Lower lobe of right lung (tissue), 2 donors: ENCODE measurements around the gene JPH3. TPM values are rescaled to one million over a fixed set of nuclear protein-coding genes. Genes with fewer than 3 reads are reported as not detected.
A peak's percentile ranks its signal among the peaks of the same experiment; 100 is the strongest.
"Not testable (repeated sequence)": the region's sequence is repeated elsewhere in the genome, so short reads cannot be mapped to it uniquely, and the experiment has no call there.

Source experiments
- ATAC-seq, 2 donors: fragments of 200-7000 bp; cut with Tn5 transposase; one replicate each; pipeline ENCODE4 v1.9.1; 2020 to 2022; ENCODE audit warnings: mild to moderate bottlenecking in 2 of 2, moderate library complexity in 2 of 2
- DNase-seq: peaks from one replicate; pipeline ENCODE4 v3.0.0-alpha.2; 2020
- H3K27ac ChIP-seq: fragments of 200-600 bp; one replicate; pipeline ENCODE4 v1.8.0; 2022
- H3K27me3 ChIP-seq: fragments of 200-600 bp; one replicate; pipeline ENCODE4 v1.8.0; 2022; ENCODE audit warnings: low read depth
- H3K36me3 ChIP-seq: fragments of 200-600 bp; one replicate; pipeline ENCODE4 v1.8.0; 2022; ENCODE audit warnings: mild to moderate bottlenecking
- H3K4me1 ChIP-seq: fragments of 200-600 bp; one replicate; pipeline ENCODE4 v1.8.0; 2022
- H3K4me3 ChIP-seq: fragments of 200-600 bp; one replicate; pipeline ENCODE4 v1.8.0; 2022; ENCODE audit warnings: mild to moderate bottlenecking
- H3K9me3 ChIP-seq: fragments of 200-600 bp; one replicate; pipeline ENCODE4 v1.8.0; 2022
- intact Hi-C: fragments of 100-400 bp; cut with DNase I; formaldehyde crosslinking; loops from one replicate; pipeline ENCODE4 v1.11.0; 2022
- total RNA-seq: library from RNA; stranded (reverse); fragmentation: NEBNext Ultra II Directional; extraction: Animal tissue kit (Norgen Biotek cat#: 25700); gene quantifications from one replicate; pipeline ENCODE4 v1.2.1, GENCODE V29; 2021
- TF ChIP-seq, protein P1 (sequence below): fragments of 200-600 bp; IDR thresholded peaks from one replicate; pipeline ENCODE4 v1.8.0; 2022; ENCODE audit warnings: antibody characterized with exemption, mild to moderate bottlenecking
- donor health status: DM: no; HTN: yes; CAD: no; lungs with severe emphysema.

The JPH3 gene
- total RNA-seq, 1 donor from 2014 or later = 0.12 TPM

DNA sequence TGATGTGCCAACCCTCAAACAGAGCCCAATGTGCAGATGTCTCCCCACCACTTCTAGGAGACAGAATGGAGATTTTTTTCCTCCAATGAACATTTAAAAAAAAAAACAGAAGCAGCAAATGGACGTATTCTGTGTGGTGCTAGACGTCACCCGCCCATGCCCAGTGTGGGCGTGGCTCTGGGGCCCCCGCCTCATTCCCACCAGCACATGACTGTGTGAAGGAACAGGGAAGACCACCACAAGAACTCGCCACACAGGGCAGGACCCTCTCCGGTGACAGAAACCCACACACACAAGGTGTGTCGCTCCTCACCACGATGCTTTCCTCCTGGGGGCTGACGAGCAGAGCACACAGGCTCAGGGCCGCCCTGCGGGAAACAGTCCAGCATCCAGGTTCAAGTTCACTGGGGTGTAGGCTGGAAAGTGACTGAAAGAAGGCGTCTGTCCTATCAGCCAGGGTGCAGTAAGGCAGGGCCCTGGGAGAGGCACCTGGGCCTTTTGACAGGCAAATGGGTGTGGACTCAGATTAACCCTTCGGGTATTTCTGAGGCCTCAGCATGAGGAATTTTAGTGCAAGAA, 110.0 kb downstream of the JPH3 start:
- Histone ChIP-seq H3K36me3 (peaks cover 84% of the 10 kb centered on the region), H3K9me3 (no peaks in the 10 kb centered on the region), H3K27me3 (no peaks in the 10 kb centered on the region), H3K4me3 (no peak overlapping the region), H3K27ac (no peak overlapping the region), H3K4me1 (no peaks in the 10 kb centered on the region)
- DNase-seq (no peak), ATAC-seq (no peak)
- TF ChIP-seq, protein P1, sequence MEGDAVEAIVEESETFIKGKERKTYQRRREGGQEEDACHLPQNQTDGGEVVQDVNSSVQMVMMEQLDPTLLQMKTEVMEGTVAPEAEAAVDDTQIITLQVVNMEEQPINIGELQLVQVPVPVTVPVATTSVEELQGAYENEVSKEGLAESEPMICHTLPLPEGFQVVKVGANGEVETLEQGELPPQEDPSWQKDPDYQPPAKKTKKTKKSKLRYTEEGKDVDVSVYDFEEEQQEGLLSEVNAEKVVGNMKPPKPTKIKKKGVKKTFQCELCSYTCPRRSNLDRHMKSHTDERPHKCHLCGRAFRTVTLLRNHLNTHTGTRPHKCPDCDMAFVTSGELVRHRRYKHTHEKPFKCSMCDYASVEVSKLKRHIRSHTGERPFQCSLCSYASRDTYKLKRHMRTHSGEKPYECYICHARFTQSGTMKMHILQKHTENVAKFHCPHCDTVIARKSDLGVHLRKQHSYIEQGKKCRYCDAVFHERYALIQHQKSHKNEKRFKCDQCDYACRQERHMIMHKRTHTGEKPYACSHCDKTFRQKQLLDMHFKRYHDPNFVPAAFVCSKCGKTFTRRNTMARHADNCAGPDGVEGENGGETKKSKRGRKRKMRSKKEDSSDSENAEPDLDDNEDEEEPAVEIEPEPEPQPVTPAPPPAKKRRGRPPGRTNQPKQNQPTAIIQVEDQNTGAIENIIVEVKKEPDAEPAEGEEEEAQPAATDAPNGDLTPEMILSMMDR = no peak
- intact Hi-C loops = no loop called here

DNA sequence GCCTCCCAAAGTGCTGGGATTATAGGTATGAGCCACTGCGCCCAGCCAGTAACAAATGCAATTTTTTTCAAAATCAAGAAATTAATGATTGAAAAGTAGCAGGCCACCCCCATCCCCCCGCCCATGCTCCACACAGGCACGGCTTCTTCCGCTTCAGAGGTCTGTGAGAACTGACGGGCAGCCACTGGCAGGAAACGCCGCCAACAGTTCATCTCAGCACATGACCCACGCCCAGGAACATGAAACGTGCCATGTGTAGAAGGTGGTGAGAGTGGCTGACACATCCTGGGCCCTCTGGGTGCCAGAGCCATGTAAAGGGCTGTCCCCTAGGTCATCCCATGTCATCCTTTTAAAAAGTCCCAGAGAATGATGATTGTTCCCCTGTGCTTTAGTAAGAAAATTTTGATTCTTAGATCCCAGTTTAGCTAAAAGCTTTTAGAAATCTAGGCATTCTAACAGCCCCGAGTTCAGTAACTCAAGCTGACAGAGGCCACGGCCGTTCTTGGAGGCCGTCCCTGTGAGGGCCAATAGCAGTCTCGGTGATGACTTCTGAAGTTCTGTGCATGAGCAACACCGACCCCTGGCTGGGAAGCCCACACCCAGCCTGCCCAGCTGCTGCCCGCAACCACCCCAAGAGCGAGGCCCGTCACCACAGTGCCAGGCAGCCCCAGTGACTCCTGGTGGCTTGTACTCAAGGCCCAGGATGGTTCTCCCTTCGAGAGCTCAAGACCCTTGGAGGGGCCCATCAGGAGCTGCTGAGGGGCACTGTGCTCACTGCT, 111.3 kb downstream of the JPH3 start:
- Histone ChIP-seq H3K36me3 (peaks cover 76% of the 10 kb centered on the region), H3K4me3 (no peak overlapping the region), H3K4me1 (no peaks in the 10 kb centered on the region), H3K27me3 (no peaks in the 10 kb centered on the region), H3K9me3 (no peaks in the 10 kb centered on the region), H3K27ac (no peak overlapping the region)
- intact Hi-C loops = no loop called here
- no peak for DNase-seq
- TF ChIP-seq, protein P1 = no peak
- ATAC-seq = peak in 1 of 2 donors; percentile 8

DNA sequence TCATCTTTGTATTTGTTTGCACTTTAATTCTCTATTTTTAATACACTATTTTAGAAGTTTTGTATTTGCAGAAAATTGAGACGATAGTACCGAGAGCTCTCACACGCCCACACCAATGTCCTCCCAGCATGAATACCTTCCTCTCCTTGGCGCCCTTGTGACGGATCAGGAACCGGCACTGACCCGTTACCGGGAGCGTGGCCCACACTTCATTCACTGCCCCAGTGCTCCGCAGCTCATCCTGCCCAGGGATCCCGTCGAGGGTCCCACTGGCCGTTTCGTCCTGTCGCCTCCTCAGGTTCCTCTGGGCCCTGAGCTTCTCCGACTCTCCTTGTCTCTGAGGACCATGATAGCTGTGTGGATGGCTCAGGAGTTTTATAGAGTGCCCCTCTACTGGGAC, 112.9 kb downstream of the JPH3 start:
- Histone ChIP-seq H3K9me3 (no peaks in the 10 kb centered on the region), H3K4me1 (no peaks in the 10 kb centered on the region), H3K27me3 (no peaks in the 10 kb centered on the region), H3K36me3 (peaks cover 65% of the 10 kb centered on the region), H3K27ac (no peak overlapping the region), H3K4me3 (no peak overlapping the region)
- no peak for ATAC-seq
- TF ChIP-seq, protein P1 = no peak
- DNase-seq = no peak
- intact Hi-C loops = no loop called here

DNA sequence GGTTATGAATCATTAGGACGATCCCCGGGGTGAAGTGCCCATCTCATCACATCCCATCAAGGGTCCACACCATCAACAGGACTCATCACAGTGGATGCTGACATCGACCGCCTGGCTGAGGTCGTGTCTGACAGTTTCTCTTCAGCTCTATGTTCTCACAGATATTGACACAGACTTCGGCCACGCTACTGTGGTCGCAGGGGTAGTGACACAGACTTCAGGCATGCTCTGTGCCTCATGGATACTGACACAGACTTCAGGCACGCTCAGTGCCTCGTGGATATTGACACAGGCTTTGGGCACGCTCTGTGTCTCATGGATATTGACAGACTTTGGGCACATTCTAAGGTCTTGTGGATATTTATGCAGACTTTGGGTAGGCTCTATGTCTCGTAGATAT, 113.3 kb downstream of the JPH3 start:
- H3K27ac ChIP-seq = no peak overlapping the region
- no peaks in the 10 kb centered on the region for H3K9me3 ChIP-seq
- intact Hi-C loops = no loop called here
- H3K4me3 ChIP-seq = no peak overlapping the region
- H3K4me1 ChIP-seq = no peaks in the 10 kb centered on the region
- TF ChIP-seq, protein P1 = no peak
- no peak for DNase-seq
- no peaks in the 10 kb centered on the region for H3K27me3 ChIP-seq
- peaks cover 65% of the 10 kb centered on the region for H3K36me3 ChIP-seq
- no peak for ATAC-seq

DNA sequence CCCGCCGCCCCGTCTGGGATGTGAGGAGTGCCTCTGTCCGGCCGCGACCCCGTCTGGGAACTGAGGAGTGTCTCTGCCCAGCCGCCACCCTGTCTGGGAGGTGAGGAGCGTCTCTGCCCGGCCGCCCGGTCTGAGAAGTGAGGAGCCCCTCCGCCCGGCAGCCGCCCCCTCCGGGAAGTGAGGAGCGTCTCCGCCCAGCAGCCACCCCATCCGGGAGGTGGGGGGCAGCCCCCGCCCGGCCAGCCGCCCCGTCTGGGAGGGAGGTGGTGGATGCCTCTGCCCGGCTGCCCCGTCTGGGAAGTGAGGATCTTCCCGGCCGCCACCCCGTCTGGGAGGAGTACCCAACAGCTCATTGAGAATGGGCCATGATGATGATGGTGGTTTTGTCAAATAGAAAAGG, 116.5 kb downstream of the JPH3 start:
- H3K4me3 ChIP-seq, DNase-seq, H3K27ac ChIP-seq, H3K27me3 ChIP-seq, H3K4me1 ChIP-seq, intact Hi-C loops, H3K9me3 ChIP-seq, ATAC-seq: not testable (repeated sequence)
- H3K36me3 ChIP-seq = peaks cover 57% of the 10 kb centered on the region

DNA sequence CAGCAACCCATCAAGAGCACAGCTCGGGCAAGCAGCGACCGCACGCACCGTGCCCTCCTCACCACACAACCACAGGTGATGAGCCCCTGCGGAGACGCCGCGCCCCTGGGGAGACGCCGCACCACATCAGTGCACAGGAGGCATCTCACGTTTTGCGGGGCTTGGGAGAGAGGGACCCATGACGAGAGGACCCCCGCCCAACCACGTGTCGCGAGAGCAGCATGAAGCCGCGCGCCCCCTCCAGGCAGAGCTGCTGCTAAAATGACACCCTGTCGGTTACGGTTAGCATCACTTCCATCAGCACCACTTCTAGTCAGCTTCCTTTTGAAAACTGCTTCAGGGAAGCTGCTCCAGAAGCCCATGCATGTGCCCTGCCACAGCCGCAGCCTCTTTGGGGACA, 118.1 kb downstream of the JPH3 start:
- TF ChIP-seq, protein P1 = no peak
- ATAC-seq (no peak), DNase-seq (no peak)
- H3K27me3 ChIP-seq = no peaks in the 10 kb centered on the region
- H3K4me3 ChIP-seq = no peak overlapping the region
- H3K4me1 ChIP-seq = peaks cover 18% of the 10 kb centered on the region
- intact Hi-C loops = no loop called here
- H3K36me3 ChIP-seq = peaks cover 42% of the 10 kb centered on the region
- H3K9me3 ChIP-seq = no peaks in the 10 kb centered on the region
- no peak overlapping the region for H3K27ac ChIP-seq
